Measurements from ENCODE around the gene DUSP18.
"Not testable (repeated sequence)": the region's sequence is repeated elsewhere in the genome, so short reads cannot be mapped to it uniquely, and the experiment has no call there.

Gene DUSP18

DNA sequence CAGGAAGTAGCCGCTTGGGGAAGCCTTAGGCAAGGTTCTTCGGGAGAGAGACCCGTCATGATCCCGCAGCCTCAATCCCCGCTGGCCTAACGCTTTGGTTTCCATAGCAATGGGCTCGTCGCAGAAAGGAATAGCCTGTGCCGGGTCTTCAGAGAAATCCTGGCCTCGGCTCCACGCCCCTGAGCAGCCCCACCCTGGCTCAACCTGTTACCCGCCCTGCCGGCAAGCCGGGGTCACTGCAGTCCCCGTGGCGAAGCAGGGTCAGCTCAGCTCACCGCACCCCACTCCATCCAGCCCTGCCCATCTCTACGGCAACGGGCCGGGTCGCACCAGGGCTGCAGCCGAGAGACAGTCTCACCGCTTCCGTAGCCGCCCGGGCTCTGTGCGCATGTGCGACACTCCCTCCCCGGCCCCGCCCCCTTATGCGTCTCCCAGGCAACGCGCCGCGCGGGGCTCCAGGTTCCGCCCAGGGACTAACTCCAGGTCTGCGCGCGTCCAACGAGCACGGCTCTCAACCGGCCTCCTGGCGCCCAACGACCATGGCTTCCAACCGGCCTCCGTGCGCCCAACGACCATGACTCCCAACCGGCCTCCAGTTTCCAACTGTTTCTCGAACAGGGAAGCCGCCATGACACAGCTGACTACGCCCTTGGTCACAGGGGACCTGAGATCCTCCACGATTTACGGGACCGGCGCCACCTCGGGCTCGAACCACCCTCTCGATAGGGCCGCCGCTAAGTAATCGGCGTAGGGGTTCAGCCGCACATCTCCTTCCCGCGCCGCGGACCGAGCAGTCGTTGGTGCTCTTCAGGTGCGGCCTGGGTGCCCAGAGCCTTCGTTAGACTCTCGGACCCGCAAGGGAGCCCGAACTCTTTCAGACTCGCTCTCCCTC is at the start of gene DUSP18:
DUSP18 (minus strand) TSS at position 382 of the 892 bp plus-strand sequence. CDS start 3,872 bp downstream, outside the sequence.
- peak; percentile 90 for DNase-seq

DNA sequence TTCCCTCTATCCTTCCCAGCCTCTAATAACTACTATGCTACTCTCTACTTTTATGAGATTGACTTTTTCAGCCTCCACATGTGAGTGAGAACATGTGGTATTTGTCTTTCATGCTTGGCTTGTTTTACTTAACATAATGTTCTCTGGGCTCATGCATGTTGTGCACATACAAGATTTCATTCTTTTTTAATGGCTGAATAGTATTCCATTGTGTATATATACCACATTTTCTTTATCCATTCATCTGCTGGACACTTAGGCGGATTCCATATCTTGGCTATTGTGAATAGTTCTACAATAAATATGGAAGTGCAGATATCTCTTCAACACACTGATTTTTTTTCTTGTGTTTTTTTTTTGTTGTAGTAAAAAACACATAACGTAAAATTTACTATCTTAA is 46.4 kb upstream of the DUSP18 start:
- DNase-seq, result no peak

DNA sequence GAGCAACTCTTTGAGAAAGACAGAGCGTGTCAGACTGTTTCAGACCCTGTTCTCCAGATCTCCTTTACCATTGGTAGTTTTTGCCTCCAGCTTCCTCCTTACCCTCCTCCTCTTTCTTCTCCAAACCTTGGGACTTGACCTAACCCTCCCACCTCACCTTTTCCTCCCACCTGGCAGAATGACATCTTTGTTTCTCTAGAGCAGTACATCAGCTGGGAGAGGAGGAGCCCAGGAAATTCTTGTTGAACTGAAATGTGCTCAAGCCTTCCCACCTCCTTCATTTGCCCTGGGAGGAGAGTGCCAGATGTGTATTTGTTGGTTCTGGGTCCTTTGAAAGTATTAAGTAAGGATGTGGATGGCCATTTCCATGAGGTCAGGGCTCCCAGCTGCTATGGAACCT is 44.4 kb upstream of the DUSP18 start:
- DNase-seq, result no peak

DNA sequence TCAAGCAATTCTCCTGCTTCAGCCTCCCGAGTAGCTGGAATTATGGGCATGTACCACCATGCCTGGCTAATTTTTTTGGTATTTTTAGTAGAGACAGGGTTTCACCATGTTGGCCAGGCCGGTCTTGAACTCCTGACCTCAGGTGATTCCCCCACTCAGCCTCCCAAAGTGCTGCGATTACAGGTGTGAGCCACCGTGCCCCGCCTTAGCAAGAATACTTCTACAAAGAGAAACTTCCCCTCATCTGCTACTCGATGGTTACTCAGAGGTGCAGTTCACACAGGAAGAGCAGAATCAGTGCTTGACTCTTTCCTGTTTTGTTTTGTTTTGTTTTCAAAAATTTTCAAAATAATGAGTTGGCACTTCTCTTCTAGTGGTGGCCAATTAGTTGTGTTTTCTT is 42.3 kb upstream of the DUSP18 start:
- not testable (repeated sequence) for DNase-seq

DNA sequence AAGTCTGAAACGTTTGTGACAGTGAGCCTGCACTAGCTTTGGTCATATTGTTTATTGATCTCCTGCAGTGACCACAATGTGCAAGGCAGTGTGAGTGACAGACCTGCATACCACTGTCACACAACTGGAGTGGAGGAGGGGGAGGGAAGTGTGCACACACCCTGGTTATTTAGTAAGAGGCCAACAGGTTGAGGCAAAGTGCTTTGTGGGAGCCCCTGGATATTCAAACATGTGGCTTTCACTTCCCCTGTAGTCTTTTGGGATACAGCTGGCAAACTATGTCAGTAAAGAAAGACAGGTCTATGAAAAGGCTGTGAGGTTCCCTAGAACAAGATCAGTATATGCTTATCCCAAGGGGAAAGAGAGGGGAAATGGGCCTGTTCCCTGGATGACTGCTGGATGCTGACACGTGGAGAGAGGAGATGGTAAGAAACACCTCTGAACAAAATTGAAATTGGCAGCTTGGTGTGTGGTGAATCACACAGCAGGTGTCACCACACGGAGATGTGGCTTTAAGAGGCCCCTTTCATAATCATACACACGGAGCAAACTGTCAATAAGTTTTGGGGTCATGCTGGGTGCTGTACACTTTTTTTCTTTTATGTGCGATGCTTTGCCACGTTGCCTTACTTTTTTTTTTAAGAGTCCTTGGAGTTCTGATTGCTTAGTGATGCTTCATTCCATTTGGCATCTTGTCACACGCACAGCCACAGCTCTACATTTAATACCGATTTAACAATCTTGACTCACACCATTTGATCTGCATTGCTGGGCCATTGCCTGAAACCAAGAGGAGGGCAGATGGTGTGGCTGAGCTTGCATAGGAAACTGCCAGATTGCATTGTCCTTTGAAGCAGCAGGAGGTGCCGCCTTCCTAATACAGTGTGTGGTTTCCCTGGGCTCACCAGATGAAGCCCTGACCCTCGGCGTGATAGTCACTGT is 38.3 kb upstream of the DUSP18 start:
- DNase-seq, result no peak

DNA sequence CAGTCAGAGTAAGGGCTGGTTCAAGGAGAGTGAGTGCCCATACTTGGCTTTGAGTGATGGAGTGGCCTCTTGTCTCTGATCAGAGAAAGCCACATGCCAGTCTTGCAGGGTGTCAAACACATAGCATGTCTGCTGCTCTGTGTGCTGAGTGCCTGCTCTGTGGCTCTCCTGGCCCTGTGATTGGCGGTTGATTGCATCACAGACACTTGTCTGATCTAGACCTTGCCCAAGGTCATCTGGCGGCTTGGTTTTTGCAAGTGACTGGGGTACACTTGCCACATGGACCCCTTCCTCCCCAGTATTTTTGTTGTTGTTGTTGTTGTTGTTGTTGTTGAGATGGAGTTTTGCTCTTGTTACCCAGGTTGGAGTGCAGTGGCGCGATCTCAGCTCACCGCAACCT is 37.3 kb upstream of the DUSP18 start:
- DNase-seq, result no peak

DNA sequence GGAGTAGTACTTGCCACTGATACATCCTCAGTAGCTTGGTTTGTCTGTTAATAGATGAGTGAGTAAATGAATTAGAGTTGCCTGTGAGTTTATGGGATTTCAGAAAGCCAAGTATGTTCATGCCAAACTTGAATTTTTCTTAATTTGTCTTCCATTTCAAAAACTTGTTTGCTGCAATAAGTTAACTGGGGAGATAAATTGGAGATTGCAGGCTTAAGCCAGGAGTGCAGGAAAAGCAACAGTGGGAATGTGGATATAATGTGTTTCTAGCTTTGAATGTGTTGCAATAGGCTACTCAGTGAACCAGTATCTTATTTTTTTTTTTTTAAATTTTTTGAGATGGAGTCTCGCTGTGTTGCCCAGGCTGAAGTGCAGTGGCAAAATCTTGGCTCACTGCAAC is 35.2 kb upstream of the DUSP18 start:
- no peak for DNase-seq

DNA sequence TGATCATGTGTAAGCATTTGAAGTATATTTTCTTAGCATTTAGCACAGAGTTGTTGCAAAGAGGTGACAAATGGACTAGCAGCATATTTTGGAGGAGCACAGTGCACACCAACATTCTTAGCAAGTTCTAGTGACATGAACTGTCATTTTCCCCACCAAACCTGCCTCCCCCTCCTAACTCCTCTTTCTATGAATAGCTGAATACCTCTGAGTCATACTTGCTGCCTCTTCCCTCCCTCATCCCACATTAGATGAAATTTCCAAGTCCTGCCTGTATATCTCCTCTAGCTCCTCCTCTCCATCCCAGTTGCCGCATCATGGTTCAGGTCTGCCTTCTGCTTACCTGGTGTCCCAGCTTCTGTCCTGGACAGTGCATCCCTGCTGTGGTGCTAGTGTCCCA is 34.2 kb upstream of the DUSP18 start:
- DNase-seq, result no peak

DNA sequence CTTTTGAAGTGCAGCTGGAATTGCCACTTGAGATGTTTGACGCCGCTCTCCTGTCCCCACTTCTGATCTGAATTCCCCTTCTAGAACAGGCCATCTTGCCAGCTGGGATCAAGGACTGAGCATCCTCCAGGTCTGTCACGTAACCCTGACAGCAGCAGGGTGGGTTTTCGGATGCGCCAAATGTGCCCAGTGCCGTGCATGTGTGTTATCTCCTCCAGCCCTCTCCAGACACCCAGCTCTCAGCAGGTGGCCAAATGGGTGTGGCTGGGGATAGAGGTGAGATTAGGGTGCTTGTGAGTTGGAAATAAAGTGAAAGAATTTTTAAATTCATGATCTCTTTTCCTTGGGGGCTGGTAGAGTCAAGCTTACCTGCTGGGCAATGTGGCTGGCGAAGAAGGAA is 30.3 kb upstream of the DUSP18 start:
- no peak for DNase-seq

DNA sequence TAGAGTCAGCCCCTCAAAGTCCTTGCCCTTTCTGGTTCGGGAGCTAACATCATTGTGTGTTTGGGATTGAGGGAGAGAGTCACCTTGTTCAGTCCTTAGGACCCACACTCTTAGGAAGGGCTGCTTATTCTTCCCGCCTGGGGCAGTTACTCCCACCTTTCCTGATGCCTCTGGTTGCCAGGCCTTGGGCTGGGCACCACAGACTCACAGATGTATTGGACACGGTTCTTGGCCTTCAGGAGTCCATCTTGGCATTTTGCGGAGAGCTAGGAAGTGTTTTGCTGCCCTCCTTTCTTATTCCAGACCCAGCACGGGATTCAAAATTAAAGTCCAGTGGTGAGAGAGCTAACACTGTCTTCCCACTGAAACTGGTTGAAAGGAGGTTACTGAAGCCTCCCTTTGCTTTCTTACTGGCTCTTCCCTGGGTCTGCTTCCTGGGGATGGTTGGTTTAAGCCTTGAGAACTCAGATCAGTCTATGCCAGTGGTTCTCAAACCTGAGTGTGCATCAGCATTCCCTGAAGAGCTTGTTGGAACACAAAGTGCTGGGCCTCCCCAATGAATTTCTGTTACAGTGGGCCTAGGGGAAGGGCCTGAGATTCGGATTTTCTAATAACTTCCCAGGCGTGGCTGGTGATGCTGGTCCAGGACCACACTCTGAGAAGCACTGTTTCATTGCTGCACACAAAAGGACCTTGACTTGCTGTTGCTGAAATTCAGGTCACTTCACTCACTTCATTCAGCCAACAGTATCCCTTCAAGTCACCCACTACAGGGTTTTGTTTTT is 28.4 kb upstream of the DUSP18 start:
- no peak for DNase-seq

DNA sequence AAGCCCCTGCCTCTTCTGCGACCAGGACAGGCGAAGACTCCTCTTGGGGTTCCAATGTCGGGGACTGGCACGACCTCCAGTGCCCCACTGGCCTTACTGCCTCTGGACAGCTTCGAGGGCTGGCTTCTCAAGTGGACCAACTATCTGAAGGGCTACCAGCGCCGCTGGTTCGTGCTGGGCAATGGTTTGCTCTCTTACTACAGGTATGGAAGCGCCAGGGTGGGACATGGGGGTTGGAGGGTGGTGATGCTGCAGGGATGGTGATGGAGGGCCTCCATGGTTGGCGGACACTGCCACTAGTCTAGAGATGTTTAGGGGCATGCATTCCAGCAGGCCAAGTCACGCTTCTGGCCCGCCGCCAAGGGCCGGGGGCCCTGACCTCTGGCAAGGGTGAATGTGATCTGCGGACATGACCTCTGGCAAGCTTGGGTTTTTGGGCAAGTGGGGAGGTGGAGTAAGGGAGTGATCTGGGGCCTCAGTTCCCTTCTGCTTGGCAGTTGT is 27.7 kb upstream of the DUSP18 start:
- no peak for DNase-seq

DNA sequence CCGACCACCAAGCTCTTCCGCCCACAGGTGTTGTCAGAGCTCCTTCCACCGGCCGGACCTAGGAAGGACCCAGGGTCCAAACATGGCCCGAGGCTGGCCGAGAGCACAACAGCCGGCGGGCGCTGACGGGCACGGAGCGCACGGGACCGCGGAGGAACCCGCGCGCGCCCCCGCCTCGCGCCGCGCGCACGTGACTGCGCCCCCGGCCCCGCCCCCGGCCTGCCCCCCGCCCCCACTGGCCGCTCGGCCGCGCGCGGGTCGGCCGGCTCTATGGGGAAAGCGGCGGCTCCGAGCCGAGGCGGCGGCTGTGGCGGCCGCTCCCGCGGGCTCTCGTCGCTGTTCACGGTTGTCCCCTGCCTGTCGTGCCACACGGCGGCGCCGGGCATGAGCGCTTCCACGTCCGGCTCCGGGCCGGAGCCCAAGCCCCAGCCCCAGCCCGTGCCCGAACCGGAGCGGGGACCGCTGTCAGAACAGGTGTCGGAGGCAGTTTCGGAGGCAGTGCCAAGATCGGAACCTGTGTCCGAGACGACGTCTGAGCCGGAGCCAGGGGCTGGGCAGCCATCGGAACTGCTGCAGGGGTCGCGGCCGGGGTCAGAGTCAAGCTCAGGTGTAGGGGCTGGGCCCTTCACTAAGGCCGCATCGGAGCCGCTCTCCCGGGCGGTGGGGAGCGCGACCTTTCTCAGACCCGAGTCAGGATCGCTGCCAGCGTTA is 27.1 kb upstream of the DUSP18 start, which contains the start of gene OSBP2:
OSBP2 (plus strand) TSS at position 235 of the 711 bp plus-strand sequence; CDS start at position 271, 36 bp downstream.
- peak; percentile 41 for DNase-seq

DNA sequence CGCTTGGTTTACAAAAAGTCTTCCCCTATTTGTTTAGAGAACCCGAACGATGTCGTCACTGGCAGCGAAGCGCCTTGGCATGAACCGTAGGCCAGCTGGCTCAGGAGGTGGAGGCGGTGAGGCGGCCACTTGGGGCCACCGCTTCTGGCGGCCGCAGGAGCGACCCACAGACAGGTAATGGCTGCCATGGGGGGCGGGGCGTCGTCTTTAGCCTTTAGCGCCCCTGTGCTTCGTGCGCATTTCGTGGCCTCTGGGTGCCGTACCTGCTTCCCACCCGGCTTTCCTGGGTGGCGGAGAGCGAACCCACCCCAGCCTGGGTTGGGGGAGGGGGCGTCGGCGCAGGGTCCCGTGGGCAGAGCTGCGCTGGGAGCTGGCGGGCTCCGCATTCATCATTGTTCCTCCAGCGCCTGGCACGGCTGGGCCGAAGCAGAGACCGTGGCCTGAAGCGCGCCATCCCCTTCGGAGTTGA is 26.5 kb upstream of the DUSP18 start:
- peak; percentile 73 for DNase-seq

DNA sequence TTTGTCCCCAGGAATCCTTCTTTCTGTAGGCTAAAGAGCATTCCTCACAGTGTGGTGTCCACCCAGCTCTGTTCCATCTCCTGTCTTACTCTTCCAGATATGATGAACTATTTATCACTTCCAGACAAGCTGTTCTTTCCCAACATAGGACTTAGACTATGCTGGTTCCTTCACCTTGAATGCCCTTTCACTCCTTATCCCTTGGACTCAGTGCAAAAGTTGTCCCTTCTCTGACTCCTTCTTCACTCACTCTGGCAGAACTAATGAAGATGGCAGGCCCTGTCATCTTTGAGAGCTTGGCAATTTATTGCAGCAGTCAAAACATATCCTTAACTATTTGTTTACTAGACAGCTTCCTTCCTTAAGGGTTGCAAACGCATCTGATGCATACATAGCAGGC is 23.5 kb upstream of the DUSP18 start:
- DNase-seq, result no peak

DNA sequence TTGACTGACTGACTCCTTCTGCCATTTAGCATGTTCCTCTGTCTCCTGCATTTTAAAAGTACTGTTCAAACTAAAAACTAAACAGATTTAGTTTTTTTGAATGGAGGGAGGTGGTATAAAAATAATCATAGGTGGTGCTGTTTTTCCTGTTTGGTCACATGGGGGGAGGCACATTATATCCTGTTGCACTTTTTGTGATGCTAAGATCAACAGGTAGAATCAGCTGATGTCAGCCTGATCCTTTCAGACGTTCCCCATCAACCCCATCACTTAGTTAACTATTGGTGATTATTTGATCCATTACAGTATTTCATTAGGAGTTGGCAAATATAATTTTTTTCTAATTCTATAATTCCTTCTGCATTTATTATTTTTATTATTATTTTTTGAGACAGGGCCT is 21.9 kb upstream of the DUSP18 start:
- DNase-seq, result no peak

DNA sequence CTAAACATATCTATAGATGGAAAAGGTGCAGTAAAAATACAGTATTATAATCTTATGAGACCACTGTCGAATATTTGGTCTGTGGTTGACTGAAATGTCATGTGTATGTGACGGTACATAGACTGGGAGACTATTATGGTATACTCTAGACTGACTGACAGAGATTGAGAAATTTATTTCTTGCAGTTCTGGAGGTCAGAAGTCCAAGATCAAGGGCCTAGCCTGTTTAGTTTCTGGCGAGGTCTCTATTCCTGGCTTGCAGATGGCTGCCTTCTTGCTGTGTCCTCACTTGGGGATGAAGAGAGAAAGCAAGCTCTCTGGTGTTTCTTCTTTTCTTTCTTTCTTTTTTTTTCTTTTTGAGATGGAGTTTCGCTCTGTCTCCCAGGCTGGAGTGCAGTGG is 19.7 kb upstream of the DUSP18 start:
- no peak for DNase-seq

DNA sequence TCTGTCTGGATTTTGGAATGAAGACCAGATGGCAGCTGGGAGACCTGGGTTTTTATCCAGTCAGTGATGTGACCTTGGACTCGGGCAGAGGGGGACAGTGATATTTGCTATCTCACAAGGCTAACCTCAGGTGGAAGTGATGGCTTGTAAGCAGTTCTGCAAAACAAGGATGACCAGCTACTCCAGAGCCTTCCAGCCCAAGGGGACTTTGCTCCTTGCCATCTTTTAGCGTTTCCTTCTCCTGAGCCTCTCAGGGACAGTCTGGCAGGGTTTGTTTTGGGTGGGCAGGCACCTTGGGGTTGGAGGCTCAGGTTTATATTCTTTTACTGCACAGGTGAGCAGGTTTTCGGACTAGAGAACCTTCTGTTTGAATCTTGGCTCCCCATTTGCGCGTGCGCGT is 17.5 kb upstream of the DUSP18 start:
- no peak for DNase-seq

DNA sequence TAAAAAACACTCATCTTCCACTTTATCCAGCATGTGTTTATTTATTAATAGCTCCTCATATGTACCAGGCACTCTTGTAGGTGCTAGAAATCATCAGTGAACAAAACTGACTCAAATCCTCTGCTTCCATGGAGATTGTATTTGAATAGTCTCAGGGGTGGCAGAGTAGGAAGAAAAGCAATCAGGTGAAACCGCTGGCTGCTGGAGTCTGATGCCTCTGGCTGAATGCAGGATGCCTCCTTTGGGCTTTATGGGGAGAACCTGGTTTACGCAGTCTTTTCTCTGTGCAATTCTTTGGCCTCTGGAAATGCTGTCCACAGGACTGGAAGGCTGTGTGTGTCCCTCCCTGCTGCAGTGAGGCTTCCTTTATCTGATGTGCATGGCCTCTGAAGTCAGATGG is 14.2 kb upstream of the DUSP18 start:
- no peak for DNase-seq

DNA sequence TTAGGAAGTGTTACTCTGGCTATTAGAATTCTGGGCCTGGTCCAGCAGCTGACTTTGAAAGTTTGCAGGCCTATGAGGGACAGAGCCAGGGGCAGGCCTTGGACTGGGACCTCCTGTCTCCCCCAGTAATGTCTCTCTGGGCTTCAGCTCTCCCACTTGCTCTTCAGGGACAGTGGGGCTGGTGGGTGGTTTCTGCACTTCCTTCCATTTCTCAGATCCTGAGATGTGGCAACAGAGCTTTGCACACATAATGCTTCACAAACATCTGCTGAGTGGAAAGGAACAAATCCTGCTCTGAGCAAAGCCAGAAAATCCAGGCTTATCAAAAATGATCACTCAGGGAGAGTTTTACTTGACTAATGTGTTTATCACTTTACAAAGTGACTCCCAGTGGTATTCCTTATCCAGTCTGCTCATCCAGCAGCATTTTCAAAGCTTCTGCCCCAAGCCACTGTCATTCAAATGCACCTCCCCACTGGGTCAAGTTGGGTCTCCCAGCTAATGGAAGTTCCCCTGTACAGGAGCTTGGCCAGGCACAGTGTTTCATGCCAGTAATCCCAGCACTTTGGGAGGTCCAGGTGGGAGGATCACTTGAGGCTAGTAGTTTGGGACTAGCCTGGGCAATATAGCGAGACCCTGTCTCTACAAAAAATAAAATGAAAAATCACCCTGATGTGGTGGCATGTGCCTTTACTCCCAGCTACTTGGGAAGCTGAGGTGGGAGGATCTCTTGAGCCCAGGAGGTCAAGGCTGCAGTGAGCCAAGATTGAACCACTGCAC is 13.5 kb upstream of the DUSP18 start:
- DNase-seq, result no peak

DNA sequence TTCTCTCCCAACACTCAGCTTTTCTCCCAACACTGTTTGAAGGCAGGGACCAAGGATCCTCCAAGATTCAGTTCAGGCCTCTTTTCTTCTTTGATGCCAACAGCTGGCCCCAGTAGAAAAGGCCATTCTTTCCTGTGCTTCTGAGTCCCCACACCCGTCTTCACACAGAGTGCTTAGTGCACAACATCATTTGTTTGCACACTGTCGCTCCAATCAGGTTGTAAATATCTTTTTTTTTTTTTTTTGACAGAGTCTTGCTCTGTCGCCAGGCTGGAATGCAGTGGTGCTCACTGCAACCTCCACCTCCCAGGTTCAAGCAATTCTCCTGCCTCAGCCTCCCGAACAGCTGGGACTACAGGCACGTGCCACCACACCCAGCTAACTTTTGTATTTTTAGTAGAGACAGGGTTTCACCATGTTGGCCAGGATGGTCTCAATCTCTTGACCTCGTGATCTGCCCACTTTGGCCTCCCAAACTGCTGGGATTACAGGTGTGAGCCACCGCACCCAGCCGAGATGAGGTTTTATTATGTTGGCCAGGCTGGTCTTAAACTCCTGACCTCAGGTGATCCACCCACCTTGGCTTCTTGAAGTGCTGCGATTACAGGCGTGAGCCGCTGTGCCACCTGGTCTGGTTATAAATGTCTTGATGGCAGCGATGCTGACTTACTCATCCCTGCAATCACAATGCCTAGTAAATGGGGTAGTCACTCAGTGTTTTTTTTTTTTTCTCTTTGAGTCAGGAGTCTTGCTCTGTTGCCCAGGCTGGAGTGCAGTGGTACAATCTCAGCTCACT is 12.4 kb upstream of the DUSP18 start:
- not testable (repeated sequence) for DNase-seq

Data from NCI-H1105 treated with DMSO at 0.1 percent for 48 hours (cell line).